H1 (cell line): ENCODE results near the gene CDC42SE2.

Experiments
- CTCF ChIP-seq, 3 experiments: IDR thresholded peaks; 1 replicate in 2 of 3; 2 replicates in 1 of 3; pipeline versions ENCODE4 v1.5.1 to v1.6.1; 2011; ENCODE audit warnings: low read length in 3 of 3, mild to moderate bottlenecking in 3 of 3, inconsistent platforms in 2 of 3, low read depth in 1 of 3, moderate library complexity in 1 of 3; ENCODE audit not compliant: insufficient read depth in 1 of 3; ENCODE audit errors: control extremely low read depth in 1 of 3
- EZH2 ChIP-seq: fragments of 200-600 bp; sonication (generic); IDR thresholded peaks from 2 replicates; pipeline ENCODE4 v1.7.1; 2012; ENCODE audit warnings: low read depth, mild to moderate bottlenecking, moderate library complexity, low read length, inconsistent platforms; ENCODE audit not compliant: severe bottlenecking
- FOSL1 ChIP-seq: IDR thresholded peaks from 2 replicates; pipeline ENCODE4 v1.6.1; 2011; ENCODE audit warnings: mild to moderate bottlenecking, low read depth, low read length, moderate library complexity; ENCODE audit not compliant: insufficient read depth
- SIN3A ChIP-seq, 2 experiments: IDR thresholded peaks in 1 of 2; conservative IDR thresholded peaks in 1 of 2; 2 replicates each; pipeline ENCODE4 v1.6.1; 2011 to 2012; ENCODE audit warnings: low read length in 2 of 2, improper control_type of control experiment in 1 of 2, low read depth in 1 of 2, mild to moderate bottlenecking in 1 of 2

GRCh38 chr5:131221008-131221703, 42.7 kb upstream of the CDC42SE2 start:
- TF ChIP-seq EZH2: no peak
- no peak for TF ChIP-seq FOSL1
- no peak for TF ChIP-seq CTCF (IDR thresholded peaks at IDR 0.05; ENCODE audit: control extremely low read depth in 1 of 3, insufficient read depth in 1 of 3, low read depth in 1 of 3, low read length in 3 of 3)
- TF ChIP-seq SIN3A (conservative IDR thresholded peaks at IDR 0.05 in 1 of 2, IDR thresholded peaks at IDR 0.05 in 1 of 2; ENCODE audit: low read depth in 1 of 2, low read length in 2 of 2): no peak
